H54 (cell line): ENCODE data around the gene NUP50.
A peak's percentile ranks its signal among the peaks of the same experiment; 100 is the strongest.

Source experiments
- DNase-seq: peaks from one replicate; pipeline ENCODE4 v3.0.0; 2011; ENCODE audit warnings: low spot score, mixed read lengths; ENCODE audit not compliant: insufficient read length
- FAIRE-seq: peaks from 3 replicates; lab custom pipeline; 2011; peaks lifted over from hg19 to GRCh38; lab: Jason Lieb, UNC
- POLR2A ChIP-seq: IDR thresholded peaks from 2 replicates; pipeline ENCODE4 v1.6.1; 2011; ENCODE audit warnings: low read depth, mild to moderate bottlenecking, low read length

The NUP50 gene

DNA sequence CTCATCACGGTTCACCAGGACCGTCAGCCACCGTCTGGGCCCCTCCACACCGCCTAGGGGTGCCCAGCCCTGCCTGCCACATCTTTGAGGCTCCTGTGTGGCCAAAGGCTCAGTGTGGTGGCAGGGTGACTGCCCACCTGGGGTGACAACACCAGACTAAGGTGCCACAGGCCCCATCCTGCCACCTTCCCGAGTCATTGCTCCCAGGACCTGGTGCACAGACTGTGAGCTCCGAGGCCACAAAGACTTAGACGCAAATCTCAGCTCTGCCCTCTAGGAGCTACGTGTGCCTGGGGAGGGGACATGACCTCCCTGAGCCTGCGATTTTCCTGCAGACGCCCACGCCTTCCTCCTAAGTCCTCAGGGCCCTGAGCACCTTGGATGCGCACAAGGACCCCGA is 40.5 kb downstream of the NUP50 start:
- no peak for TF ChIP-seq POLR2A
- DNase-seq, result no peak
- FAIRE-seq, result no peak

DNA sequence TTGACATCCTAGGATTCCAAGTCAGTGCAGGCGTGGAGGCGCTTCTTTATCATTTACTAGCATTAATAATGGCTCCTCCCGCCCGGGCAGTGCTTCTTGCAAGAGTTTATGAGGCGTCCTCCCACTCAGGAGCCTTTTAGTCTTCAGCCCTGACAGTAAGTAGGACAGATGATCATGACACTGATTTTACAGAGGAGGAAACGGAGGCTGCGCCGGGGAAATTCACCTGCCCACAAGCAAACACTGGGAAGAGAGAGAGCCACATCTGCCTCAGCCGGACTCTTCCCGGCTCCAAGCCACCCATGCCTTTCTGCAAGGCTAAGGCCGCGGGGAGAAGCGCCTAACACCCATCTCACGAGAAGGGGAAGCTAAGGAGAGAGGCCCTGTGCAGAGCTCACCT is 41.1 kb downstream of the NUP50 start:
- no peak for TF ChIP-seq POLR2A
- no peak for DNase-seq
- no peak for FAIRE-seq

DNA sequence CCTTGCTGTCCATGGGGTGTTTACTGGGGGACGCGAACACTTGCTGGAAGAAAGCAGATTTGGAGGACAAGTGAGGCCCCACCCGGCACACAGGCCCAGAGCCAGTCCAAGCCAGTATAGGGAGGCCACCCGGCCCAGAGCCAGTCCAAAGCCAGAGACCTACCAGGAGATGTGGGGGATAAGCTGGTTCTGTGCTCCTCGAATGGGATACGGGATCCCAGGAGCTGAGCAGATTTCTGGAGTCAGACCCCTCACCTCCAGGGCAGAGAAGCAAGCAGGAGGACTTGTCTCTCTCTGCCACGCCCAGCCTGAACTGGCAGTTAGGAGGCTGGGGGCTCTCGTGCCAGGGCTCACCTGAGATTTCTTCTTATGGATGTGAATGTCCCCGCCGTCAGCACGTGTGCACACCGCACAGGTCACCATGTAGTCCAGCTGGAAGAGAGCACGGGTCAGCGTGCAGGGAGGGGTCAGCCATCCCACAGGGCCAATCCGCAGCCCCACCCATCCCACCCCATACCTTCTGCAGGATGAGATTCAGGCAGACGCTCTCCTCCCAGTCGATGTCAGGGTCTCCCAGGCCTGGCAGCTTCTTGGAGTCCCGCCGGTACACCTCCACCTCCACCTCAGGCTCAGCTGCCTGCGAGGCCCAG is 41.7 kb downstream of the NUP50 start:
- no peak for TF ChIP-seq POLR2A
- FAIRE-seq (no peak), DNase-seq (no peak)

DNA sequence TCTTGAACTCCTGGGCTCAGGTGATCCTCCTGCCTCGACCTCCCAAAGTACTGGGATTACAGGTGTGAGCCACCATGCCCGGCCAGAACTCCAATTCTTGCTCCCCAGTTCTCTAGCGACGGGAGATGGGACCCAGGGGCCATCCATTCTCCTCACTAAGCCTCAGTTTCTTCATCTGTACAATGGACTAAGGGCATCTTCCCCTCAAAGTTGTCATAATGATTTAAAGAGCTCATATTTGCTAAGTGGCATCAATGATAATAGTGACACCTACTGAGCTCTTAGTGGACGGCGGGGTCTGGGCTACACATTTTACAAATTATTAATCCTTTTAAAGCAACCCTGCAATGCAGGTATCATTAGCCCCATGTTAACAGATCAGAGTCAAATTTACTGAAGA is 42.5 kb downstream of the NUP50 start:
- TF ChIP-seq POLR2A, result no peak
- FAIRE-seq (no peak), DNase-seq (no peak)

DNA sequence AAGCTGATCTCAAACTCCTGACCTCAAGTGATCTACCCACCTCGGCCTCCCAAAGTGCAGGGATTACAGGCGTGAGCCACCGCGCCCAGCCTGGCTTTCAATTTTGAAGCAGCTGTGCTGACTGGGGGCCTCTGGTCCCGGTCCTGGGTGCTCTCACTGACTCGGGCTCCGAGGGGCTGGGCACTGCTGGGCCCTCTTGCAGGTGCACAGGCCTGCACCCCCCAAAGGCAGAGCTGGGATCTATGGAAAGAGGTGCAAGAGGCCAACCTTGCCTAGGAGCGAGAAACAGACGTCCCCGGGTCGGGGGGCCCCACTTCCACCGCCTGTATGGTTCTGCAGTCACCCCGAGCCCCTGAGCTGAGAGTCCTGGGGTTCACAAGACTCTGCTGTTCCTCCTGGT is 43.8 kb downstream of the NUP50 start:
- no peak for TF ChIP-seq POLR2A
- FAIRE-seq, result no peak
- no peak for DNase-seq

DNA sequence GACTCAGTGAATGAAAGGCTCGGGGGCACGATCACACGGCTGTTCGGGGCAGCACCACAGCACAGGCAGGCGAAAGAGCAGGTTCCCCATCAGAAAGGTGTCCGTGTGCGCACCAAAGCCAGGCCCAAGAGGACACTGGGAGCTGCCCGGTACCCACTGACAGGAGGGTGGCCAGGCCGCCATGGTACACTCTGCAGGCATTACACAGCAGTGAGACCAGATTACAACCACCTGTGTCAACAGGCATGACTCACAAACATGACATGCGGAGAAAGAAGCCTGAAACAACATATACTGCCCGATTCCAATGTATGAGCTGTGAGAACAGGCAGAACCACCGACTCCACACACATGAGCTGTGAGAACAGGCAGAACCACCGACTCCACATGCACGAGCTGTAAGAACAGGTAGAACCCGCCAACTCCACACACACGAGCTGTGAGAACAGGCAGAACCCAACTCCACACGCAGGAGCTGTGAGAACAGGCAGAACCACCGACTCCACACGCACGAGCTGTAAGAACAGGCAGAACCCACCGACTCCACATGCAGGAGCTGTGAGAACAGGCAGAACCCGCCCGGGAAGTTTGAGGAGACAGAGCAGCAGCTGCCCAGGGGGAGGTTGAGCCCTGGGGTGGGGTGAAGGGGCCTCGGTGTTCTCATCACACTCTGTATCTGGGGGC is 44.4 kb downstream of the NUP50 start:
- no peak for DNase-seq
- no peak for FAIRE-seq
- TF ChIP-seq POLR2A, result no peak

DNA sequence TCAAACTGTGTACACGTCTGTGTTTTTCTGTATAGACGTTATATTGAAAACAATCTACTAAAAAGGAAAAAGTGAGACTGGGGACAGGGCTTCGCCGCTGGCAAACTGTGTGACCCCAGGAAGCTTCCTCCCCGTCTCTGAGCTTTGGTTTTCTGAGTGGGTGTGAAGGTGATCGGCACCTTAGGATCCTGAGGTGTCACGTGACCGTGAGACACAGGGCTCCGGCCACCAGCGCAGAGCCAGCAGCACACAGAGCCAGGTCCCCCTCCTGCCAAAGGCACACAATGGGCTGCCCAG is 44.9 kb downstream of the NUP50 start:
- DNase-seq (no peak), FAIRE-seq (no peak)
- TF ChIP-seq POLR2A, result no peak

DNA sequence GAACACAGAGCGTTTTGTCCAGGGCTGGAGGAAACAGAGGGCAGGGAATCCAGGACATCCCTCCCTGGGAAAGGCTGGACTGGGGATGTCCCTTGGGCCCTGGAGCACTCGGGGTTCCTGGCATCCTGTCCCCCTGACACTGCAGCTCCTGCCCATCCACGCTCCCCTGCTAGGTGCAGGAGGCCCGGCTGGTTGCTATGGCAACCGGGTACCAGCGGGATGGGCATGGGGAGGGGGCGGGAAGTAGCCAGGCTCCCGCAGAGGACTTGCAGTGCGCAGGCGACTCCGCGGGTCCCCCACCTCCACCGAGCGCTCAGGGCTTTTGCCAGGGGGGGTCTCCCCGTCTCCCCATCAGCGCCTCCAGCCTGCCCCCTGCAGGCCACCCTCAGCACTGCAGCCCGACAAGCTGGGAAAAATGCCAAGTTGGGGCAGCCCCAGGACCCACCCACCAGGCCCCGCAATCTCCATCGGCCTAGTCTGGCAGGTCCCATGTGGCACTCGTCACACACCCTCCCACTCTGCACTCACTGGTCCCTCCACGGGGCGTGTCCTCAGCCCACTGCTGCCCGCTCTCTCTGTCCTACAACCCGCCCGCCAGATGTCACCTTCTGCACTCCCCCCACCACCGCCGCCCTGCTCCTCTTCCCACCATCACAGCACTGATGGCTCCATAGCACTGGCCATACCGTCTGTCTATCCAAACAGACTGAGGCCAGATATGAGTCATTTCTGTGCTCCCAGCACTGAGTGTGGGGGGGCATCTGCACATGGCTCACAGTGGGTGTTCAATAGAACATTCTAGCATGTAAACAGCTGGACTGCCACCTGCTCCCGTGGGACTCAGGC is 45.5 kb downstream of the NUP50 start:
- TF ChIP-seq POLR2A, result no peak
- FAIRE-seq (no peak), DNase-seq (peak; percentile 29)

DNA sequence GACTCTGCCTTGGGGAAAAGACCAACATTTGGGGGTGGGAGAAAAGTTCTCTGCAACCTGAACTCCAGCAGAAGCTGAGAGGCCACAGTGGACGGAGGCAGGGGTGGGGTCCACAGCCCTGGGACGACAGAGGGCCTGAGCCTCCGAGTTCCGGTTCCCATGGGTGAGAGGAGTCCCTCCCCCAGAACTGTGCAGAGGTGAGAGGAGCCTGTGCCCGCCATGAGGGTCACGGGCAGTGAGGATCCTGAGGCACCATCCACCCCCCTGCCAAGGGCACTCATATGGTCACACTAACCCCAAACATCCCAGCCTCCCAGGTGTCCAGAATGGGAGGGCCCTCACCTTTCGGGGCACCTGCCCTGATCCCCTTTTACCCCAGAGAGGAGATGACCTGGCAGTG is 46.4 kb downstream of the NUP50 start:
- FAIRE-seq (no peak), DNase-seq (no peak)
- TF ChIP-seq POLR2A, result no peak

DNA sequence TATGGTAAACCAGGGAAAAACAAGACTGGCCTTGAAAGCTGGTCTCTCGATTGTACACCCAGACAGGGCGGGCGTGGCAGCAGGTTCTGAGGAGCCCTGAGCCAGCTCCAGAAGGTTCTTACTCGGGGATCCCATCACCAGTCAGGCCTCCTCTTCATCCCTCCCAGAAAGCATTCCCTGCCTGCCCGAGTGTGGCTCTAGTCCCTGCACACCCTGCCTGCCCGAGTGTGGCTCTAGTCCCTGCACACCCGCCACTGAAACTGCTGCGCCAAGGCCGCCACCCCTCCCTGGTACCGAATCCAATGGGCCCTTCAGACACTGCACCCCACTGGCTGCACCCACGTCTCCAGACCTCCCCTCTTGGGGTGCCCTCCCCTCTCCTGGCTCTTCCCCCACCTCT is 46.9 kb downstream of the NUP50 start:
- FAIRE-seq (no peak), DNase-seq (no peak)
- no peak for TF ChIP-seq POLR2A

DNA sequence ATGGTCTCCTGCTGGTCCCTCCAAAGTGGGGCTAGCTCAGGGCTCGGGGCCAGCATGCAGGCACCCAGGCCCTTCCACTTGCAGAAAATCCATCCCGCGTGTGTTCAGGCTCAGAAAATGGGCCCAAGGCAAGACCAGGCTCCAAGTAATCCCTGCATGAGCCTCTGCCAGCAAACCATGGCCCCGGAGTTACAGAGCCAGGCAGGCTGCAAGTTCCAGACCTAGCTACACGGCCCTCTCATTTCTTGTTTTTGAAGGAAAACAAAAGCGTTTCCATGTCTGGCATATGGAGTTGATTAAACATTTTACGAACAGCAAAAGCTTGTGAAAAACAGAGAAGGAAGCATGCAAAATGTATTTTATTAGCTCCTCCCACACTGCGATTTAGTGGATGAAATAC is 47.3 kb downstream of the NUP50 start:
- no peak for TF ChIP-seq POLR2A
- FAIRE-seq, result no peak
- no peak for DNase-seq

DNA sequence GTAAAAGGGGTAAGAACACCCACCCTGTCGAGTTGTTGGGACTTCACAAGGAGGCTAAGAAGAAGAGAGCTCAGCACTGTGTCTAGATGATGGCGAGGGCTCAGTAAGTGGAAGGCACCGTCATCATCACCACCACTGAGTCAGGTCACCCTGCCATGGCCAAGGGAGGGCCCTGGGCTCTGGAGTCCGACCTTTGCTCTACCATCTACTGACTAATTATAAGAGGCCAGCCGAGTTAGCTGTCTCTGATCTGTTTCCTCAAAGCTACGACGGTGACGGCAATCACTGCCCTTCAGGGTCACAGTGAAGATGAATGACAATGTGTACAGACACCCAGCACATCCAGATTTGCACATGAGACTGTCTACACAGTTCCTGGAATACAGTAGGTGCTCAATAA is 47.7 kb downstream of the NUP50 start:
- DNase-seq, result no peak
- no peak for FAIRE-seq
- no peak for TF ChIP-seq POLR2A

DNA sequence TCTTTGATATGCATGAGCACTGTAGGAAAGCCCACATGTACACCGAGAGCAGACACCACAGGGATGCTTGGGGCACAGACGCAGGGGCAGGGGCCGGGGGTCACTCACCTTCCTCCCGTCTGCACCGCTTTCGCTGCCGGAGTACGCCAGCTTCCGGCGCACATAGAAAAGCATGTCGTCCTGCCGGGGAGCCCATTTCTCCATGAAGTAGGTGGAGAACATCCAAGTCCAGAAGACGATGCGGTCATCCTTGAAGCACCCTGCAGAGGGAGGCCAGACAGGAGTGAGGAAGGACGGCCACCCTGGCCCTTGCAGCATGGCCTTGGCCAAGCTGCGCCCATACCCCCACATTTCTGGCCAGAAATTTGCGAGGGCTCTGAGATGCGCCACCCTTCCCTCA is 48.1 kb downstream of the NUP50 start:
- DNase-seq (peak; percentile 37), FAIRE-seq (no peak)

DNA sequence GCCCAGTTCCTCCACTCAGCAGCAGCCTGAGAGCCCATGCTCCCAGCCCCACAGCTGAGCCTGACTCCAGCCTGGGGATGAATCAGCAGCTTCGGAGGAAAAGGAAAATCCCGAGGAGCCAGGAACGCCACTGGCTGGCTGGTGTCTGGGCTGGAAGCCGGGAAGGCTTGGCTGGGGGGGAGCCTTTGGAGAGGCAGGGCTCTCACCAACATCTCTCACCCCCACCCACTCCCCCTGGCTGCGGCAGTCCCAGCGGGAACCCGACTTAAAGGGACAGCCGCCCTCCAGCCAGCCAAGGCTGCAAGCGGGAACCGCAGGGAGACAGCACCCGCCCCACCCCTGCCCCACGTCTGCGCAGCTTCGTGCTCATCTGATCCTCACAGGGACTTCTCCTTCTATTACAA is 48.6 kb downstream of the NUP50 start:
- 0 out of 2 replicates have a peak, but pooled peaks have one; percentile 22 for TF ChIP-seq POLR2A
- FAIRE-seq, result peak; percentile 23
- peak; percentile 68 for DNase-seq

More for the DNA sequence above, 48.1 kb downstream of the NUP50 start:
- TF ChIP-seq POLR2A, result no peak
